Activated CD4-positive, alpha-beta T cell treated with anti-CD3 and anti-CD28 coated beads, Interleukin-2, amount 50 U/mL, for 48 hours (primary cell): ENCODE measurements around the gene MEGF9.

ENCODE experiments used
- DNase-seq, 2 experiments: peaks; one replicate each; pipeline ENCODE4 v3.0.0-alpha.2; 2020

The MEGF9 gene

DNA sequence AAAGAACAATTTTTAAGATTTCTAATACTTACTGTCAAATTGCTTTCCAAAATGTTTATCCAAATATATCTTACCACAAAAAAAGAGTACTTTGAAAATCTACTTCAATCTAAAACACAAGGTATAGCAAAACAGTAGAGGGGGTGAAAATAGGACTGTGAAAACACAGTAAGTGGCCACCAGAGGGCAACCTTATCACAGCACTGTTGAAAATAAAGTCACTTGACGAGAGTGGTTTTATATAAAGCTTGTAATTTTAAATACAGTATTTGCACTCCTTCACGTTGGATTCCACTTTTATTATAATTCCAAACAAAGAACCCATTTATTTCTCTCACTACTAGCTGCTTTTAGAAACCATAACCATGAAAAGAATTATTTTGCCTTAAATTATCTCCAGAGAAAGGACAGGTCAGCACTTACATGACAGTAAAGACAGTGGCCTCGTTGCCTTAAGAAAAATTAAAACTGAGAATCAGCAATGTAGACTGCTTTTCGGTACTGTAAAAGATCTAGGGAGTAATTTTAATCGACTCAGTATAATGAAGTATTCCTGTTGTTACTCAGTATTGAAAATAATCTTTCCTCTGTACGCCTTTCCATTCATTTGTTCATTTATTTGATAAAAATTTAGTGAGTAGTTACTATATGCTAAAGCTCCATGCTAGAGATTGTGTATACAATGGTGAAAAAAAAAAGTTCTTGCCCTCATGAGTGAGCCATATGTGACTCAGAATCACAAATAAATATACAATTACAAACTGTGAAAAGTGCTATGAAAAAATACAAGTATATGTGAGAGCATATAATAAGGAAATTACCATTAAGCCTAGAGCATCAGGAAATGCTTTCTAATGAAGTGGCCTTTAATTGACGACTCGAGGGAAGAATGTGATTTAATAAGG lies 94.3 kb downstream of the MEGF9 start:
- DNase-seq = peak; percentile 49 to 69

DNA sequence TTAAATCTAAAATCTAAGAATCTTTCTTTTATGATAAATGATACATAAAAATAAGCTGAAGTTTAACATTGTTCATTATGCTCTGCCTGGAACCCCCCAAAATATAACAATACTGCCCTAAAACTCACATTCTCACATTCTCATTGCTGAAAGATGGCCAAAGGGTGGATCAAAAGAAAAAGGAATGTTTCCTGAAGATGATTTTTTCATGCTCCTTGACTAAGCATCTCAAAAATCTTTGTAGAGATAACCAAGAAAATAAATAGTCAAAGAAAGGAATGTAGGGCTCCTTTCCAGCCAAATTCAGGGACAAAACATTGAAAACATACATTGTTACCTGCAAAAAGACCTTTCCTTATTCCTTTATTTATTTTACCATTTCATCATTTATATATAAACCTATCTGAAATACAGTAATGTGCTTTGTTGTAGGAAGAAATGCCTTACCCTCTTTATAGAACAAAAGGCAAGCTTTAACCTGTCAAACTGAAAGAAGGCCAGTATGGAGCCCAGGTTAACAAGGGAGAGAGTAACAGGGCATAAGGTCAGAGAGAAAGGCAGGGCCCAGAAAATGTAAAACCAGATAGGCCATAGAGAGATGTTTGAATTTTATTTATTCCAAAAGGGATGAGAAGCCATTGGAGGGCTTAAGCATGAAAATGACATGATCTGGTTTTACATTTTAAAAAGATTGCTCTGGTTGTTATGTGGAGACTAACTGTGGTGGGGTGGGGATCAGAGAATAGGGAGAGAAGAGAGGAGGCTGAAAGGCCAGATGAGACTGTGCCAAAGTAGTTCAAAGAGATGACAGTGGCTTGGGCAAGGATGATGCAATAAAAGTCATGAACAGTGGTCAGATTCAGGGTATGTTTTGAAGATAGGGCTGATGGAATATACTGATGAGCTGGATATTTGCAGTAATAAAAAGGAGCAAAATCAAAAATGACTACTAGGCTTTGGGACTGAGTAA lies 97.0 kb downstream of the MEGF9 start:
- DNase-seq = no peak

DNA sequence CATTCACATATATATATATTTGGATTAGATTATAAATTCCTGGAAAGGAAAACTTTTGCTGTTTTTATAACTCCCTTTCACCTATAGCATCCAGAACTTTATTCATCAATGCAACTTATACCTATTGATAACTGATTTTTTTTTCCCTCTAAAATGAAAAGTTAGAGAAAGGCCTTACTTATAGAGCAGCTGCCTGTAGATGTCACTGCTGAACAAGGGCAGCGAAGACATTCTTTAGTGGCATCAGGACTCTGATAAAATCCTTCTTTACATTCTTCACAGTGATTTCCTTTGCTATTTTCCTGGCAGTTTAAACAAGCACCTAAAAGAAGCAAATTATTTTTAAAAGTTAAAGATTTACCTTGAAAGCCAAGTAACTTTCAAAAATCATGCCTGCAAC lies 102.1 kb downstream of the MEGF9 start:
- DNase-seq = no peak

DNA sequence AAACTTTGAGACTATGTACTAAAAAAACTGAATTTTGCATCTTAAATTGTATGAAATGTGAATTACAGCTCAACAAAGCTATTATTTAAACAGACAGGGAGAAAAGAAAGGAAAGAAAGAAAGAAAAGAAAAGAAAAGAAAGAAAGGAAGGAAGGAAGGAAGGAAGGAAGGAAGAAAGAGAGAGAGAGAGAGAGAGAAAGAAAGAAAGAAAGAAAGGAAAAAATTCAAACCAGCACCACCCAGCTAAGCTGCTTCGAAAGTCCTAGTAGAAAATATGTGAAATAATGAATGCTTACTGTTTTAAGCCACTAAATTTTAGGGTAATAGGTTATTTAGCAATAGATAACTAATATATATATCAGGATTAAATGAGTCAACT lies 102.6 kb downstream of the MEGF9 start:
- no peak for DNase-seq

DNA sequence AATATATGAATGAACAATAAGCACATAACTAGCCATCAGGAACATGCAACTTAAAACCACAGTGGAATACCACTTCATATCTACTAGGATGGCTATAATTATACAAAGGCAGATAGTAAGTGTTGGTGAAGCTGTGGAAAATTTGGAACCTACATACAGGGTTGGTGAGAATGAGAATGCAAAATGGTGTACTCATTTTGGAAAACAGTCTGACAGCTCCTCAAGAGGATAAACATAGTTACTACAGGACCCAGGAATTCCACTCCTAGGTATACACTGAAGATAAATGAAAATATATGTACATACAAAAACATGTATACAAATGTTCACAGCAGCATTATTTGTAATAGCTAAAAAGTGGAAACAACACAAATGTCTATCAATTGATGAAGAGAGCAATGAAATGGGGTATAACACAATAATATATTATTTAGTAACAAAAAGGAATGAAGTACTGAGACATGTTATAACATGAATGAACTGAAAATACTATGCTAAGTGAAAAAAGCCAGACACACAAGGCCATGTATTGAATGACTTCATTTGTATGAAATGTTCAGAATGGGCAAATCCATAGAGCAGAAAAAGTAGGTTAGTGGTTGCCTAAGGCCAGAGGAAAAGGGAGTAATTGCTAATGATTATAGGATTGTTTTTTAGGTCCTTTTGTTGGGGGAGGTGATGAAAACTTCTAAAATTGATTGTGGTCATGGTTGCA lies 103.1 kb downstream of the MEGF9 start:
- DNase-seq = no peak

DNA sequence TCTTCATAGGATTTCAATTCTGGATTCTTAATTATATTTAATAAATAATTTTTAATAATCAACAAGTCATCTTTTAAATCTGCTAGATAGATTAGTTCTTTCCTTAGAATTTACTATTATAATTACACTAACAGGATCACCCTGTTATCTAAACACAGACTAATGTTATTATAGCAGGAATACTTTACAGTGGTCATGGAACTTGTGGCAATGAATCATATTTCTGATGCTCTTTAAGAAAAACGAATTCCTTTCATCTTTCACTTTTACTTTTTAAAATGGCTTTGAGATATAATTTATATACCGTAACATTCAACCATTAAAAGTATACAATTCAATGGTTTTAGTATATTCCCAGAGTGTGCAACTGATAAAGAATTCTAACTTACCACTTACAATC lies 104.6 kb downstream of the MEGF9 start:
- DNase-seq = no peak

DNA sequence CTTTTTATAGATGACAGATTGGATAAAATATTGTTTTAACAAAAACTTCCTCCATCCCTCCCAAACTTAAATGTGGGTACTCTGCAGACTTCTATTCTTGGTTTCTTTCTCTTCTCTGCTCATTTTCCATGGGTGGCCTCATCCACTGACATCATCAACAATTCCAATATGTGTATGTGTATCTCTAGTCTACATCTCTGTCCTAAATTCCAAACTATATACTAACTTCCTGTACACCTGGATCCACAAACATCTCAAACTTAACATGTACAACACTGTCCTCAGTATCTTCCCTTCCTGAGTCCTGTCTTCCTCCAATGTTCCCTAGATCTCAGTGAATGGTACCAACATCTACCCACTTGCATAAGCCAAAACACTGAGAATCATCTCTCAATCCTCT lies 105.8 kb downstream of the MEGF9 start:
- no peak for DNase-seq

DNA sequence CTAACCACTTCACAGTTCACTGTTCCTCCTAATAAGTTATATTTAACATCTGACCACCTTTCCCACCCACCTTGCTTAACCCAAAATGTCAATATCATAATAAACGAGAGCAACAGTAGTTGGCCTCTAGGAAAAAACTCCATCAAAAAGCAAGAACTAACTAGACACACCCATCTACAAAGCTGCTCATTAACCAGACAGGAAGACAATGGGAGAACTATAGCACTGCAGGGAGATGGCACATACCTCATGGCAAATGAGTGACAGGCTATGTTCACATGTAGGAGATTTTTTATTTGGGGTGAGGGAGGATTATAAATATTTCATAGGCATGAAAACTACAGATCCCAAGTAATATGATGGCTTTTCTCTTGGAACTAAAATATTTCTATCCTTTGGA lies 110.7 kb downstream of the MEGF9 start:
- DNase-seq = no peak

DNA sequence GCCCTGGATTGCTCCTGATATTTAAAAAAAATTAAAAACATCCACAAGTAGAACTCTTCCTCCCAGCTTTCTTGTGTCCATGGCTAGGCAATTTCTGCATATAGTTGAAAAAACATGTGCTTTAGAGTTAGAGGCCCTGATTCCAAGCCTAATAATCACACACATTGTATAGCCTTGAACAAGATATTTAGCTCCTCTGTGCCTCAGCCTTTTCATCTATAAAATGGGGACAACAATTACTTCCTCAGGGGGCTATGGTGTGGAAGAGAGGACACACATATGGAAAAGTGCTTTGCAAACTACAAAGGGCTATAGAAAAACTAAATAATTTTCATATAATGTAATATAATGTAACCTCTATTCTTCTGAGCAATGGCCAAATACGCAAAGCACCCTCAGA lies 111.3 kb downstream of the MEGF9 start:
- DNase-seq = no peak

DNA sequence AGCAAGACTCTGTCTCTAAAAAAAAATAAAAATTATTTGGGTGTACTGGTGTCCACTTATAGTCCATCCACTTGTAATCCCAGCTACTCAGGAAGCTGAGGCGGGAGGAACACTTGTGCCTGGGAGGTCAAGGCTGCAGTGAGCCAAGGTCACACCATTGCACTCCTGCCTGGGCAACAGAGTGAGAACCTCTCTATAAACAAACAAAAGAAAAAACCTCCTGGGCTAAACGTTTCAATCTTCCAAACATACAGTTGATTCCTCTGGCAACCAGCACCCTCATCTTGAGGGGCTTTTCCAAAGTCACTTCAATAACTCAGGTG lies 120.4 kb downstream of the MEGF9 start:
- no peak for DNase-seq

DNA sequence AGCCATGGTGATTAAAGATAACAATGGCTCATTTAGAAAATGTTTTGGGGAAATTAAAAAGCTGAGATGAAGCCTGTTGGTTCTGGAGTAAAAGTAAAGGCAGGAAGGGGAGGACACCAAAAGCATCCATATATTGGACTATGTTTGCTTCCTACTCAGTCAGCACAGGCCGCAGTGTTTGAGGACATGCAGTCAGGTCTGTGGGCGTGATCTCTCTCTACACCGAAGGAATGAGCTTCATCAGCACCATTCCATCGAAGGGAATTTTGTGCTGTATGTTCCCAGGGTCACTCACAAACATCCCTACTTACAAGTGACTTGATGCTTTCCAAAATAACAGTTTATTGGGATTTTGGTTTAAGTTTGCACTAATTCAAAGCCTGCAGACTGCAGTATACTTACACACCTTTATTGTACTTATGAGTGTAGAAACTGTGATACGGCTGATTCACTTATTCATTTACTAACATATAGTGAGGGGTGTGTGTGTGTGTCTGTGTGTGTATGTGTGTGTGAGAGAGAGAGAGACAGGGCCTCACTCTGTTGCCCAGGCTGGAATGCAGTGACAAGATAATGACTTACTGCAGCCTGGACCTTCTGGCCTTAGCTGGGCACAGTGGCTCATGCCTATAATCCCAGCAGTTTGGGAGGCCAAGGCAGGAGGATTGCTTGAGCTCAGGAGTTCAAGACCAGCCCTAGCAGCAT lies 120.9 kb downstream of the MEGF9 start:
- DNase-seq = no peak

DNA sequence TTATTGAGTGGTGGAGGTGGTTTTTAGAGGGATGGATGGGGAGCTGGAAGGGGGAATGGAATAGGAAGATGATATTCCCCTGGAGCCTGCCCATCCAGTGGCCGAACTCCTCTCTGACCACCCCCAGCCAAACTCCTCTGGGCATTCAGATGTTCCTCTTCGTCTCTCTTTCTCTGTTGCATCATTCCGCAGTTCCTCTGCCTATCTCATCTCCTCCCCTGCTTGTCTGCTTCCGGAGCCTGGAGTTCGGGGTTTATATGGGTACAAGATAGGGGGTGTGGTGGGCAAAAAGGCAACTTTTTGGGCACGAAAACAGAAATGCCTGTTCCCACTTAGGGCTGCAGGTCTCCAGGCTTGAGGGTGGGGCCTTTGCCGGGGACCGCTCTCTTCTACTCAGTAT lies 122.1 kb downstream of the MEGF9 start:
- DNase-seq = no peak

DNA sequence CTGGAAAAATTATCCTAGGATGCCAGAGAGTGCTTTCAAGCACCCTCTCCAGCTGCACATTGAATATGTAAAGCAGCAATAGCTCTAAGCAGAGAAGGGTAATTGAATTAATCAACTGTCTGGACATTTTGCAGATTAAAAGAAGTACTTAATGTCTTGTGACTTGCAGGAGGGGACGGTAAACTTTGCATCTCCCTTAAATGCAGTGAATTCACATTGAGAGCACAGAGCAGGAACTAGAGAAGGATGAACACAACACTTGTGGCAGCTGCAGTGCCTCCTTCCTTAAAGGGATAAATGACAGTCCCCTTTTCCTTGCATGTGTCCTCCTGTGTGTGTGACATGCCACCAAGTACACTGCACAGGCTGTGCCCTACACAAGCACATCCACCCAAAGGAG lies 126.9 kb downstream of the MEGF9 start:
- DNase-seq = no peak

DNA sequence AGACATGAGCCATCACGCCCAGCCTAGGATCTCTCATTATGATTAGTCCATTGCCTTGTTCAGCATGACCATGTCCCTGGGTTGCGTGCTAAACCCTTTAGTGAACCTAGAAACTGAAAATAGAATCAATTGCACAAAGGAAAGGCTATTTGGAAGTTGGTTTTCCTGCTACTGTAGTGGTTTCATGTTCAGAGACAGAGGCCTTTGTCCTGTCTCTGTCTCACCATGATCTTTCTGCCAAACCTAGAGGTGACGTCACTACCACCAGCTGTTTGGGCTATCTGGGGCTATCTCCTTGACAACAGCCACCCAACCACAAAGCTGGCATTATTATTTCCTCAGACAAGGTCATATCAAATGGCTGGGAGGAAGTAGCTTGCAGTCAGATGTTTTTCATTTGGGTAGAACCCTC lies 130.3 kb downstream of the MEGF9 start:
- no peak for DNase-seq

DNA sequence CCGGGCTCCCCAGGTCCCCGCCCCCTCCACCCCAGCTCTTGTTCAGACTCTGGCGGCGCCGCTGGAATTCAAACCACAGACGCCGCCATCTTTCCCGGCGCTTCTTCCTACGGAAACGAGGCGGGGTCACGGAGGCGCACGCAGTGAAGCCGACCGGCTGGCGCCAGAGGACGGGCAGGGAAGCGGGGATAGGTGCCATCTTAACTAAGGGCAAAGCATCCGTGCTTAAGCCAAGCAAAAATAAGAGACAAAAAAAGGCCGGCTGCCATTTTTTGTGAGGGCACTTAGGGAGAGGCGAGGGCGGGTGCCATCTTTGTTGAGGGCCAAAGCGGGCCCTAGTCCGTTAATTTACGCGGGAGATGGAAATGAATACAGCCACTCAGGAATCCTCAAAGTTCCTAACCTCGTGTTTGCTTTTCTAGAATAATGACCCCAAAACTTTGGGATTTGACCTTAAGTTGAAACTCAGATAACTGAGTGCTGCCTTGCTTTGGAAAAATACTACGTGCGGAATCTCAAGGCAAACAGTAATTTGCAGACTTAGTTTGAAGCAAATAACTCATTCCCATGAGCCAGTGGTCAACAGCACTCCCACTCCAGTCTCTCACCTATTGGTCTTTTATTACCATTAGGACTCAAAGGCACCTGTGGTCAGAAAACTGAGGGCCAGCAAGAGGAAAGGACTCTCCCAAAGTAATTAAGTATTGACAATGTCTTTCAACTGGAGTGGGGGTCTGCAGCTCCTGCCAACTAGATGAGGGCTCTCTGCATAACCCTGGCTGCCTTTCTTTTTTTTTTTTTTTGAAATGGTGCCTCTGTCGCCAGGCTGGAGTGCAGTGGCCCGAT lies 134.0 kb downstream of the MEGF9 start, which contains the start of gene CDK5RAP2:
TSS of gene CDK5RAP2 (minus strand) at position 117 of the 846 bp plus-strand sequence. CDS start 189 bp downstream, outside the sequence.
- peak; percentile 90 to 94 for DNase-seq

DNA sequence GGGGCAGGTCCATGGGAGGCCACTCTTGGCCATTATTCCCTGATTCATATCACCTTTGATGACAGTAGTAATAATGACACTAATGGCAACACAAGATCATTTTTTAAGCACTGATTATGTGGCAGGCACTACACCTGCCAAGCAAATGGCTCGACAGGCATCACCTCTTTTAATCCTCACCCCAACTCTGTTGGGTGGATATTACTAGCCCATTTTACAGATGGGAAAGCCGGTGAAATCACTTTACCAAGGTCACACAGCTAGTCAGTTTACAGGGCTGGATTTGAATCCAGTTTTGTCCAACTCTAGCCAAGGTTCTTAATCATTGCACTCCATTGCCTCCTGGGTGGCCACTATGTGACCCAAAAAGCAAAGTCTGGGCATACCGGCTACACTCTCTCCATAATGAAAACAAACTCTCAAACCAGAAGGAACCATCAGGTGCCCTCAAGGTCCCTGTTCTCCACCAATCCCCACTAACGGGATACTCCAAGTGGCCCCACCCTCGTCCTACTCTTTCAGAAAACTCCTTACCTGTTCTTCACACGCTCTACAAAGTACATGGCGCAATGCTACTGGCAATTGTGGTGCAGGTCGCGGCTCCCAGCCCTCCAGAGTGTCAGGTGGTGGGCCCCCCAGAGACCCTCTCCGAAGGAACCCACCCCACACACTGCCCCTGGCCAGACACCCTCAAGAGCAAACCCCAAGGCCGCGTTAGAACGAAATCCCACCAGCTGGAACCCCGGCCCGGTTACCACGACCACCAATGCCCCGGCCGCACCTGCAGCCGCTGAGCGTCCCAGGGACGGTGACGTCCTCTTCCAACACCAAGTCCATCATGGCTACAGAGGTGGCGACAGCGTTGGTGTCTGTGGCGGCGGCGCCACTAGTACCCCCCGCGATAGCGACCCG lies 134.9 kb downstream of the MEGF9 start:
- peak; percentile 8 to 14 for DNase-seq

DNA sequence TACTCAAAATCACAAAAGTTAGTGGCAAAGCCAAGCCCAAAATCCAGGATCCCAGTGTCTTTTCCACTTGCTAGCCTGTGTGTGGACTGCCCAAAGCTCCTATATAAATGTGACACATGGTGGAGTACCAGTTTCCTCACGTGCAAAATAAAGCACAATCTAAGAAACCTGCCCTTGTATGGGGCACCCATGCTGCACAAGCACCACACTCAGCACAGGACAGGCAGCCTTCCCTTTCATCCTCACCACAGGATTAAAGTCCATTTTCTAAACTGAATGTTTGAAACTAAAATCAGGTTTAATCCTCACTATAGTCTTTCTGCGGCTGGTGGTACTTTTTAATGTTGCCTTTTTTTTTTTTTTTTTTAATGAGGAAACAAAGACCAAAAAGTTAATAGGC lies 139.8 kb downstream of the MEGF9 start:
- no peak for DNase-seq

DNA sequence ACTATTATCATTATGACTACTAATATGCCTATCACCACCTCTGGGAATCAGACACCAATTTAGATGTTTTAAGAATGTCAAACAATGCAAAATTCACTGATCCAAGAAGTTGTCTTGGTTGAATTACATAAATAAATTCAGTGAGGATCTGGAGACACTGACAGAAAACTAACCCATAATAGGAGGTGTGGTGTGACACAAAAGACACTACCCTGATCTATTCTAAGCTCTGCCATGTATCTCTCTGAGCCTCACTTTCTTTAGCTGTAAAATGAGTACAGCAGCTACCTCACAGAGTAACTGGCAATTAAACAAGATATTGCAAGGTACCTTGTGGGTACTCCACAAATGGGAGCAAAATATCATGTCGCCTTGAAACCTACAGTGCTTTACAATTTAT lies 141.8 kb downstream of the MEGF9 start:
- DNase-seq = no peak

DNA sequence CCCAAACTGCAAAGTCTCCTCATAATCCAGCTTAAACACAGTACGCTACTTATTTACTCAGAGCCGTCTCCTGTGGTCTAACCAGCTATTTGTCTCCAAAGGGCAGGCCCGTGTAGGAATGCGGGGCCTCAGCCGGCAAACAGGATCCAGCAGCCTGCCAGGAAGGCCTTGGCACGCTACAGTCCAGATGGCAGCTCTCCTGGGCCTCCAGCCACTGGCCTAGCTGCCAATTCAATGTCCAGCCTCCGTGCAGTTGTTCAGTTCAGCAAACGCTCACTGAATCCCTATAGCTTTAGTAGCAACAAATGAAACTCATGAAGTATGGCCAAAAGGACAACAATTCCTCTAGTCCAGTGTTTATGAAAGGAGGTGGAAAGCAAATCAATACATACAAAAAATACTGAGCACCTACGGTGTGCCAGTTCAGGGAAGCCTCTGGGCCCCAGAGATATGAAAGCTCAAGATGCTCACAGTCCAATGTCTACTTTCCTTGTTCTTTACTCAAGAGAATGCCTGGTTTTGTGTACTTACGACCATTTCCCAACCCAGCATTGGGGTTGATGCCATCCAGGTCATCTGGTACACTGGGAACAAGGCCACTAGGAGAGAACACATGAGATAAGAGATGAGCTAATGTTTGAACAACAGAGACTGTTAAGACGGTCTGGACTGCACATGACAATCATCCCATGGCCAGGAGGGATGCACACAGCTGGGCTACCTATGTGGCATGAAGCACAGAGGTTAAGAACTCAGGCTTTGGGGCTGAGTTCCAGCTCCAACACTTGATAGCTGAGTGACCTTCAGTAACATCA lies 142.6 kb downstream of the MEGF9 start:
- DNase-seq = no peak

DNA sequence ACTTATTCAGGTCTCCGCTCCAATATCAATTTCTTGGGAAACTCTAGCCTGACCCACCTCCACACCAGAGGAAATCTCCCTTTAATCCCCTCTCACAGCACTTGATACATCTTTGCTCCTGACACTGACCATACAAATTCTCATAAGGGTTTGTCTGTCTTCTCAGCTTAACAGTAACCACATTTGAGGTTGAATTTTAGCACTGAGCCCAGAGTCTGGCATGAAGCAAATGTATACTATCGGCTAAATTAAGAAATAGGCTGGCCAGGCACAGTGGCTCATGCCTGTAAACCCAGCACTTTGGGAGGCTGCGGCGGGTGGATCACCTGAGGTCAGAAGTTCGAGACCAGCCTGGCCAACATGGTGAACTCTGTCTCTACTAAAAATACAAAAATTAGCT lies 144.0 kb downstream of the MEGF9 start:
- no peak for DNase-seq
